K562 (cell line): ENCODE results near the gene GRID2IP. TPM values are rescaled to one million over a fixed set of nuclear protein-coding genes. Genes with fewer than 3 reads are reported as not detected.

ENCODE experiments used
- ATAC-seq: fragments of 200-7000 bp; cut with Tn5 transposase; 3 replicates; pipeline ENCODE4 v1.9.1; 2020; ENCODE audit warnings: moderate library complexity
- BruUV-seq: library from RNA; stranded (reverse); fragments of 400-500 nt; replicated peaks from 2 replicates; lab custom pipeline; 2021; lab: Mats Ljungman, UMichigan
- CTCF ChIA-PET: fragments of 300-600 bp; formaldehyde crosslinking; extraction: SDS; loops from one replicate; lab custom pipeline; 2021; ENCODE audit warnings: low intra/inter-chr PET ratio; lab: Yijun Ruan, JAX
- POLR2A ChIA-PET: fragments of 300-600, 350-650 bp; sonication (Branson Sonifier 250); formaldehyde crosslinking; extraction: SDS; loops from one replicate; lab custom pipeline; 2021; ENCODE audit warnings: antibody characterized with exemption, inconsistent platforms; lab: Yijun Ruan, JAX
- DNase-seq, 4 experiments: peaks; one replicate each; pipeline versions ENCODE4 v3.0.0 to v3.0.0-alpha.2; 2011 to 2018; ENCODE audit warnings: low spot score in 3 of 4, mixed read lengths in 3 of 4; ENCODE audit errors: extremely low read depth in 1 of 4
- FAIRE-seq: peaks from 2 replicates; lab custom pipeline; 2011; peaks lifted over from hg19 to GRCh38; lab: Jason Lieb, UNC
- H2AFZ ChIP-seq: 2 replicates; pipeline ENCODE4 v1.6.0; 2011; ENCODE audit warnings: low read depth, low read length, control low read depth, inconsistent platforms
- H3K27ac ChIP-seq: fragments of 200-600 bp; 3 replicates; pipeline ENCODE4 v1.8.0; 2011; ENCODE audit warnings: low read depth, mild to moderate bottlenecking, control low read depth, inconsistent platforms, low read length, moderate library complexity, mixed read lengths; ENCODE audit errors: extremely low read depth
- H3K27me3 ChIP-seq, 2 experiments: fragments of 300-600 bp in 1 of 2; 2 replicates in 1 of 2; 3 replicates in 1 of 2; pipeline versions ENCODE4 v1.6.0 to v1.8.0; 2011; ENCODE audit warnings: inconsistent platforms in 2 of 2, low read length in 2 of 2, mild to moderate bottlenecking in 1 of 2, mixed read lengths in 1 of 2, moderate library complexity in 1 of 2; ENCODE audit not compliant: control insufficient read depth in 2 of 2, insufficient read depth in 2 of 2
- H3K36me3 ChIP-seq: fragments of 300-600 bp; 3 replicates; pipeline ENCODE4 v1.8.0; 2011; ENCODE audit warnings: mild to moderate bottlenecking, low read length, inconsistent platforms; ENCODE audit not compliant: control insufficient read depth, insufficient read depth
- H3K4me1 ChIP-seq, 2 experiments: fragments of 200-600 bp in 1 of 2; replicated peaks in 1 of 2; 2 replicates in 1 of 2; 3 replicates in 1 of 2; pipeline versions ENCODE4 v1.5.1 to v1.8.0; 2011; ENCODE audit warnings: inconsistent platforms in 2 of 2, low read length in 2 of 2, mild to moderate bottlenecking in 1 of 2, mixed read lengths in 1 of 2, moderate library complexity in 1 of 2; ENCODE audit not compliant: control insufficient read depth in 2 of 2, insufficient read depth in 2 of 2
- H3K4me2 ChIP-seq: 2 replicates; pipeline ENCODE4 v1.6.1; 2011; ENCODE audit warnings: low read length, control low read depth, inconsistent platforms, mixed read lengths; ENCODE audit not compliant: insufficient read depth
- H3K4me3 ChIP-seq: fragments of 200-600 bp; sonication (generic), shearing (Covaris generic); 2 replicates; pipeline ENCODE4 v1.5.1; 2016; ENCODE audit warnings: control low read depth, inconsistent platforms
- H3K79me2 ChIP-seq: fragments of 200-600 bp; 3 replicates; pipeline ENCODE4 v1.8.0; 2011; ENCODE audit warnings: low read length, inconsistent platforms; ENCODE audit not compliant: control insufficient read depth, insufficient read depth
- H3K9ac ChIP-seq, 2 experiments: 2 replicates each; pipeline versions ENCODE4 v1.6.0 to v1.6.1; 2011; ENCODE audit warnings: low read depth in 2 of 2, low read length in 2 of 2, control low read depth in 1 of 2, inconsistent platforms in 1 of 2, mild to moderate bottlenecking in 1 of 2, mixed read lengths in 1 of 2; ENCODE audit not compliant: insufficient read depth in 1 of 2
- H3K9me1 ChIP-seq: one replicate; pipeline ENCODE4 v1.6.0; 2011; ENCODE audit warnings: inconsistent platforms, mild to moderate bottlenecking, low read length, moderate library complexity; ENCODE audit not compliant: control insufficient read depth, insufficient read depth
- H3K9me3 ChIP-seq: replicated peaks from 2 replicates; pipeline ENCODE4 v1.5.1; 2011; ENCODE audit warnings: low read depth, low read length, inconsistent platforms; ENCODE audit not compliant: control insufficient read depth, insufficient read depth
- H4K20me1 ChIP-seq: replicated peaks from 2 replicates; pipeline ENCODE4 v1.6.1; 2011; ENCODE audit warnings: low read length, inconsistent platforms, mixed read lengths; ENCODE audit not compliant: control insufficient read depth, insufficient read depth
- E2F3 ChIP-seq: fragments of 250-450 bp; sonication (Bioruptor Pico); IDR thresholded peaks from 2 replicates; pipeline ENCODE4 v1.4.0; 2020; ENCODE audit warnings: mild to moderate bottlenecking
- L3MBTL2 ChIP-seq: fragments of 450-650 bp; IDR thresholded peaks from 2 replicates; pipeline ENCODE4 v1.6.1; 2016; ENCODE audit warnings: mild to moderate bottlenecking, moderate library complexity
- MAFK ChIP-seq: IDR thresholded peaks from 2 replicates; pipeline ENCODE4 v1.6.1; 2011; ENCODE audit warnings: low read length, improper control_type of control experiment
- MAX ChIP-seq: sonication (generic); formaldehyde crosslinking; IDR thresholded peaks from 2 replicates; pipeline ENCODE4 v1.9.0; 2022; ENCODE audit warnings: mild to moderate bottlenecking, missing genetic modification reagents
- MEIS2 ChIP-seq: fragments of 450-650 bp; IDR thresholded peaks from 2 replicates; pipeline ENCODE4 v1.6.1; 2014; ENCODE audit warnings: mild to moderate bottlenecking; ENCODE audit not compliant: partially characterized antibody
- SNIP1 ChIP-seq: fragments of 450-650 bp; IDR thresholded peaks from 2 replicates; pipeline ENCODE4 v1.7.1; 2017; ENCODE audit warnings: low read depth, mild to moderate bottlenecking
- USF1 ChIP-seq: sonication (generic); formaldehyde crosslinking; IDR thresholded peaks from 2 replicates; pipeline ENCODE4 v1.9.0; 2022; ENCODE audit warnings: mild to moderate bottlenecking, missing genetic modification reagents
- USF2 ChIP-seq: sonication (generic); formaldehyde crosslinking; IDR thresholded peaks from 2 replicates; pipeline ENCODE4 v1.5.0; 2020; ENCODE audit warnings: missing genetic modification reagents
- WGBS: fragments of 100-300 bp; shearing (Covaris generic); methylation state at CpG from one replicate; pipeline ENCODE4 v1.1.6; 2016; ENCODE audit warnings: low coverage, mixed read lengths; ENCODE audit not compliant: insufficient coverage; ENCODE audit errors: missing lambda C conversion rate; 5-methylcytosine and 5-hydroxymethylcytosine counted together
- in situ Hi-C: fragments of 300-500 bp; cut with MboI; formaldehyde crosslinking; loops from 4 replicates; pipeline ENCODE4 v1.15.0; 2018; ENCODE audit warnings: inconsistent platforms, mixed read lengths
- intact Hi-C: fragments of 100-400 bp; cut with micrococcal nuclease; formaldehyde crosslinking; loops from 2 replicates; pipeline ENCODE4 v1.14.2; 2022
- polyA plus RNA-seq, 8 experiments: library from polyadenylated mRNA; depleted of rRNA in 4 of 8; stranded (reverse) in 5 of 8; unstranded in 3 of 8; fragments of >200 nt; fragmentation: Nextera tagmentation in 2 of 8; fragmentation: Illumina TruSeq in 1 of 8; extraction: Ambion mirVana in 2 of 8; extraction: Trizol in 1 of 8; gene quantifications; 2 replicates each; pipeline versions ENCODE4 v1.2.1 to v1.2.3, GENCODE V29; 2011 to 2014; ENCODE audit warnings: inconsistent platforms in 1 of 8, missing spikeins in 1 of 8
- total RNA-seq, 7 experiments: library from RNA; depleted of rRNA in 6 of 7; stranded (reverse); fragments of >200 nt in 6 of 7; fragmentation: Illumina TruSeq in 2 of 7; extraction: Trizol in 2 of 7; gene quantifications; 2 replicates each; pipeline versions ENCODE4 v1.2.1 to v1.2.3, GENCODE V29; 2011 to 2021; ENCODE audit warnings: low replicate concordance in 1 of 7
- TF ChIP-seq, protein P1 (sequence below): fragments of 450-650 bp; IDR thresholded peaks from 2 replicates; pipeline ENCODE4 v1.6.1; 2016

GRID2IP gene
- total and polyA plus RNA-seq, 9 of the 15 experiments (the other 6 are each of a cell fraction or from before 2014, with no cell fraction given): not detected

DNA sequence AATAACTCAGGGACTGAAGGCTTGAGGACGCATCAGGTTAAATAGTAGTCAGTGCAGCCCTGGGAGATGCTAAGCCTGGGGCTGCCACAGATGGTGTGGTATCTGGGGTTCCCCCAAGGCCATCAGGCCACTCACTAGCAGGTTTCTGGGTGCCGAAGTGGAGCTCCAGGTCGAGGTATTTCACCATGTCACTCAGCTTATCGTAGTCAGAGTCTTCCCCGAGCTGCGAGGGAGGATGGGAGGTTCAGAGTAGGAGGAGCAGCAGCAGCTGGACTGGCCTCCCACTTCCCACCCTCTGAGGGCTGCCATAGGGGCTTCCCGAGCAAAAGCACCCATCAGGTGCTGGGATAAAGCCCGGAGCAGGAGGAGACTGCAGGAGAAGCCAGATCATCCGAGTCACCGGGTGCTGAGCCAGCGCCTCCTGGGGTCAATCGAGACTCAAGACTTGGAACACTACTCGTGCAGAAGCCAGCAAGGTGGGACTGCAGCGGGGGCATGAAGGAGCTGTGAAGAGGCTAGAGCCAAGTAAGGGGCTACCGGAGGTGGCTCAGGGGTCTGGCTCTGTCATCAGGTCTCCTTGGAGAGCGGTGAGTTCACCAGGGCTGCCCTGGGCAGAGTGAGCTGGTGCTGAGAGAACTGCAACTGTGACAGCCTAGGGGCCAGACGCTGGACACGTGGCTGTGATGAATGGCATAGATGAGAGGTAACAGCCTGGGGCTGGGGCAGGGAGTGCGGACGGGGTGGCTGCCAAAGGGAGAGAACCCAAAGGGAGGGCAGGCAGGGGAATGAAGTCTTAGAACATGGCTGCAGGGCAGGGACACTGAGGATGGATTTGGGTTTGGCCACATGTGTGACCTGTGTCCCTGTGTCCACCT is 45.3 kb downstream of the GRID2IP start:
- H3K9me3 ChIP-seq: no peaks in the 10 kb centered on the region
- H3K4me2 ChIP-seq: peak overlapping the region; percentile 38
- CTCF ChIA-PET: no interaction called here
- H3K4me3 ChIP-seq: no peak overlapping the region
- H3K9ac ChIP-seq: peak overlapping the region in 1 of 2 experiments; percentile 80; a peak in 2 of 4 replicates
- in situ Hi-C loops: no loop called here
- peak overlapping the region; percentile 63 for H2AFZ ChIP-seq
- no peaks in the 10 kb centered on the region for H3K79me2 ChIP-seq
- peaks cover 4% of the 10 kb centered on the region; the same call in 1 of the 2 replicates for H4K20me1 ChIP-seq
- TF ChIP-seq USF2 (CRISPR knock-in tag) (0 out of 2 replicates have a peak, but pooled peaks have one; percentile 18), USF1 (peak; percentile 44; the same call in 1 of the 2 replicates), MAX (CRISPR knock-in tag) (peak; percentile 36; the same call in 1 of the 2 replicates), MAFK (no peak), E2F3 (CRISPR knock-in tag) (no peak), L3MBTL2 (peak; percentile 29; the same call in 1 of the 2 replicates), MEIS2 (peak; percentile 33), SNIP1 (no peak)
- TF ChIP-seq, protein P1, sequence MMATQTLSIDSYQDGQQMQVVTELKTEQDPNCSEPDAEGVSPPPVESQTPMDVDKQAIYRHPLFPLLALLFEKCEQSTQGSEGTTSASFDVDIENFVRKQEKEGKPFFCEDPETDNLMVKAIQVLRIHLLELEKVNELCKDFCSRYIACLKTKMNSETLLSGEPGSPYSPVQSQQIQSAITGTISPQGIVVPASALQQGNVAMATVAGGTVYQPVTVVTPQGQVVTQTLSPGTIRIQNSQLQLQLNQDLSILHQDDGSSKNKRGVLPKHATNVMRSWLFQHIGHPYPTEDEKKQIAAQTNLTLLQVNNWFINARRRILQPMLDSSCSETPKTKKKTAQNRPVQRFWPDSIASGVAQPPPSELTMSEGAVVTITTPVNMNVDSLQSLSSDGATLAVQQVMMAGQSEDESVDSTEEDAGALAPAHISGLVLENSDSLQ: peak; percentile 63
- TF ChIP-seq, all 486 proteins: peak for 6
- H3K4me1 ChIP-seq: peaks cover 13 to 55% of the 10 kb centered on the region in 2 experiments
- H3K36me3 ChIP-seq: no peaks in the 10 kb centered on the region
- DNase-seq (peak in 3 of 4 experiments; percentile 22 to 47 (median 41)), FAIRE-seq (peak; percentile 69), ATAC-seq (no peak)
- BruUV-seq: no TSS peak
- H3K27ac ChIP-seq: no peak overlapping the region
- WGBS: 6% methylated on average over 20 of the region's 20 CpGs
- no peaks in the 10 kb centered on the region for H3K9me1 ChIP-seq
- POLR2A ChIA-PET: interaction anchor here (0.6 to 2.0 kb wide), 4 partner anchors 10 to 70 kb away, joined by 3 to 6 read pairs (median 4); no protein-coding TSS in a partner anchor
- intact Hi-C loops: no loop called here
- peaks cover 13 to 42% of the 10 kb centered on the region in 2 experiments; a peak in 4 of 5 replicates for H3K27me3 ChIP-seq
